ENCODE measurements around the gene RFLNA.

Gene RFLNA

DNA sequence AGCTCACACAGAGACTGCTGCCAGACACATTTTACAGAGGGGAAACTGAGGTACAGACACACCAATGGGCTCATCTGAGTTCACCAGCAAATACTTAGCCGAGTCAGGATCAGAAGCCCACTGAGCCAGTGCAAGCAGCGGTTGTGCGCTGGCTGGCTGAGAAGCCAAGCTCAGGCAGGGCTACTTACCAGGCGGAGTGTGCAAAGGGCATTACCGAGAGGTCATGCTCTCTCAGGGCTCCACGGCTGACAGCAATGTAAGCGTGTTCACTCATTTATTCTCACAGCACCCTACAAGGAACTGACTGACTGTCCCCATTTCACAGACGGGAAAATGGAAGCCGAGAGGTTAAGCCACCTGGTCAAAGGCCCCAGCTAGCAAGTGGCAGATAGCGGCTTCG is 63.7 kb downstream of the RFLNA start:
- no peaks in the 10 kb centered on the region for H3K9me3 ChIP-seq (ENCODE audit: low read length)
- H3K4me3 ChIP-seq (ENCODE audit: low read depth in 1 of 2, low read length in 2 of 2), result no peak overlapping the region
- peak overlapping the region; percentile 21 for H3K27ac ChIP-seq (ENCODE audit: low read depth, low read length)
- peaks cover 18% of the 10 kb centered on the region for H3K4me1 ChIP-seq (ENCODE audit: insufficient read depth, low read length)
- no peak overlapping the region for H3K9ac ChIP-seq (ENCODE audit: low read length)
- peaks cover 61% of the 10 kb centered on the region for H3K36me3 ChIP-seq (ENCODE audit: insufficient read depth, low read length)
- no peaks in the 10 kb centered on the region for H3K27me3 ChIP-seq (ENCODE audit: control insufficient read depth in 1 of 2, insufficient read depth in 2 of 2, low read length in 2 of 2)

DNA sequence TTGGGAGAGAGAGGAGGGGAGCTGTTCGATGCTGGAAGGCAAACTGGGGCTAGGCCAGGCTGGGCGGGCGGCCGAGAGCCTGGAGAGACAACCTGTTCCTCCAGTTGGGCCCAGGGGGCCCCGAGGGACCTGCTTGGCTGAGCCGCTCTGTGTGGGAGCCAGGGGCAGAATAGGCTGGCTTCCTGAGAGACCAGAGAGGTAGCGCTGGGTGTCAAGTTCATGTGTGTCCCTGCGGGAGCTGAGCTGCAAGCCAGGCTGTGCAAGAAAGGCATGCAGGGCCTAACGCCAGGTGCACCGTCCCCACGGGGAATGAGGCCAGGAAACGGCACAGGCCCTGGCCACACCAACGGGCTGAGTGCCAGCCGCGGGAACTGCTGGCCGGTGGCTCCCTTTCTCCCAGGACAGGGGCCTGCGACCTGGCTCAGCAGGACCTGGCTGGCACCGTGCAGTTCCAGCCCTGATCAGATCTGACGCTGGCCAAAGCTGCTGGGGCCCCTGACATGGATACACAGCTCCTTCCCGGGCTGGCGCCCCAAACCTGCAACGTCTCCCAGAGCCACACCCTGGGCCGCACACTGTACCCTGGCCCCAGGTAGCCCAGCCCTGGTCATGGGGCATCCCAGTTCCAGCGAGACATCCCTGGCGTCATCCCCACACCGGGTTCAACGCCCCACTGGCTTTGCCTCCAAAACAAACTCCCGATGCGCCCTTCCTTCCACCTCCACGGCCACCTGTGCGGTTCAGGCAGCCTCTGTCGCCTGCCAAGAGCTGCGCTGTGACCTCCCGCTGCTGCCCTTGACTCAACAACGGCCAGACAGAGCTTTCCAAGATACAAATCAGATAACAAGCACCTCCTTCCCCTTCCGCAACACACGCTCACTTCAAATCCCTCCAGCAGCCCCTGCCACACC is 65.0 kb downstream of the RFLNA start:
- Histone ChIP-seq H3K9ac (ENCODE audit: low read length) (peak overlapping the region; percentile 2), H3K36me3 (ENCODE audit: insufficient read depth, low read length) (peaks cover 53% of the 10 kb centered on the region), H3K27me3 (ENCODE audit: control insufficient read depth in 1 of 2, insufficient read depth in 2 of 2, low read length in 2 of 2) (no peaks in the 10 kb centered on the region), H3K9me3 (ENCODE audit: low read length) (no peaks in the 10 kb centered on the region), H3K27ac (ENCODE audit: low read depth, low read length) (peak overlapping the region; percentile 65), H3K4me1 (ENCODE audit: insufficient read depth, low read length) (peaks cover 21% of the 10 kb centered on the region), H3K4me3 (ENCODE audit: low read depth in 1 of 2, low read length in 2 of 2) (no peak overlapping the region)

DNA sequence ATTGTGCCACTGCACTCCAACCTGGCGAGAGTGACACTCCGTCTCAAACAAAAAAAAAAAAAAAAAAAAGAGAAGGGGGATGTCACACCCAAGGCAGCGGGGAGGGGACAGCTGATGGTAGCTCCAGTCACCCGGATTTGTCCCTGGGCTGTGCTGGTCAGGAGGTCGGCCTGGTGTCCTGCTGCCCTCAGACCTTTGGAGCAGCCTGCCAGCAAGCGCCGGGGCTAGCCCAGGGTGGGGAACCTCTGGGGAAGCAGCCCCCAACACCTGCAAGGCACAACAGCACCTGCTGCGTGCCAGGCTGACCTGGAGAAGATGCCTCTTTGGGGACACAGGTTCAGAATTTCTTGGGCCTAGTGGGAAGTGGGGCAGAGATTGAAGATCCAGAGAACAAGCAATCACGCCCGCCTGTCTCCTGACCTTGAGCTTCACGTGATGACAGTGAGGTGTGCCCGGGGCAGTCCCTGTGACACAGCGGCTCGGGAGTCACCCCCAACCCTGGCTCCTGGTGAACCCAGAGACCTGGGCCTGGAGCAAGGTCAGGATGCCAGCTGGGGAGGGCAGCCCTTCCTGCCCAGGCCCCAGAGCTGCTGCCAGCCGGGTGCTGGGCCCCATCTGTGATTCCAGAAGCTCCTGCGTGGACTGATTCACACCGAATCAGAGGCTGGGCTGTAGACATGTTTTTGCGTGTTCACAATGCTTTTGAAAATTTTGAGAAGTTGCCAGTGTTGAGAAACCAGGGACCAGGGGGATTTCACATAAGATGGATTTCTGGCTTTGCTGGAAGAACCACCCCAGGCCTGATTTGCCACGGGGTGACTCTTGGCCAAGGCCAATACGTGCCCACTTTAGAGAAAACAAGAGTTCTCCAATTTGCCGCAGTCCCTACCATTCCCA is 66.4 kb downstream of the RFLNA start:
- no peak overlapping the region for H3K9ac ChIP-seq (ENCODE audit: low read length)
- H3K4me1 ChIP-seq (ENCODE audit: insufficient read depth, low read length), result peaks cover 31% of the 10 kb centered on the region
- H3K27me3 ChIP-seq (ENCODE audit: control insufficient read depth in 1 of 2, insufficient read depth in 2 of 2, low read length in 2 of 2), result no peaks in the 10 kb centered on the region
- no peak overlapping the region for H3K4me3 ChIP-seq (ENCODE audit: low read depth in 1 of 2, low read length in 2 of 2)
- H3K9me3 ChIP-seq (ENCODE audit: low read length), result no peaks in the 10 kb centered on the region
- no peak overlapping the region for H3K27ac ChIP-seq (ENCODE audit: low read depth, low read length)
- H3K36me3 ChIP-seq (ENCODE audit: insufficient read depth, low read length), result peaks cover 39% of the 10 kb centered on the region

DNA sequence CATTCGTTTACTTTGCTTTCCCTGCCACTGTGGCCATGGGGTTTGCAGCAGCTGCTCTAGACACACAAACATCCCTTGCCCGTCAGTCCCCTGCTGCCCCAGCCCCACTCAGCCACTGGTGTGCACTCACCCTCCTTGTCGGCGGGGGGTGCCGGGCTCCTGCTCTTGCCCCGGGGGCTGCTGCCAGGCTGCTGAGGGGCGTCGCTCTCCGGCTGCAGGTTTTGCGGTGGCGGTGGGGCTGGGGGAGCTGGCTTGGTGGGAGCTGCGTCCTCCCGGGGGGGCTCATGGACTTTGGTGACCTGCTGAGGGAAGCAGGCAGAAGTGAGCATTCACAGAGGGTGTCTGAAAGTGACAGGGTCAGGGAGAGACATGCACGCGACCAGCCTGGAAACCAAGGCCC is 67.1 kb downstream of the RFLNA start:
- Histone ChIP-seq H3K27ac (ENCODE audit: low read depth, low read length) (no peak overlapping the region), H3K4me3 (ENCODE audit: low read depth in 1 of 2, low read length in 2 of 2) (no peak overlapping the region), H3K9me3 (ENCODE audit: low read length) (no peaks in the 10 kb centered on the region), H3K27me3 (ENCODE audit: control insufficient read depth in 1 of 2, insufficient read depth in 2 of 2, low read length in 2 of 2) (no peaks in the 10 kb centered on the region), H3K9ac (ENCODE audit: low read length) (no peak overlapping the region), H3K4me1 (ENCODE audit: insufficient read depth, low read length) (peaks cover 31% of the 10 kb centered on the region), H3K36me3 (ENCODE audit: insufficient read depth, low read length) (peaks cover 34% of the 10 kb centered on the region)

DNA sequence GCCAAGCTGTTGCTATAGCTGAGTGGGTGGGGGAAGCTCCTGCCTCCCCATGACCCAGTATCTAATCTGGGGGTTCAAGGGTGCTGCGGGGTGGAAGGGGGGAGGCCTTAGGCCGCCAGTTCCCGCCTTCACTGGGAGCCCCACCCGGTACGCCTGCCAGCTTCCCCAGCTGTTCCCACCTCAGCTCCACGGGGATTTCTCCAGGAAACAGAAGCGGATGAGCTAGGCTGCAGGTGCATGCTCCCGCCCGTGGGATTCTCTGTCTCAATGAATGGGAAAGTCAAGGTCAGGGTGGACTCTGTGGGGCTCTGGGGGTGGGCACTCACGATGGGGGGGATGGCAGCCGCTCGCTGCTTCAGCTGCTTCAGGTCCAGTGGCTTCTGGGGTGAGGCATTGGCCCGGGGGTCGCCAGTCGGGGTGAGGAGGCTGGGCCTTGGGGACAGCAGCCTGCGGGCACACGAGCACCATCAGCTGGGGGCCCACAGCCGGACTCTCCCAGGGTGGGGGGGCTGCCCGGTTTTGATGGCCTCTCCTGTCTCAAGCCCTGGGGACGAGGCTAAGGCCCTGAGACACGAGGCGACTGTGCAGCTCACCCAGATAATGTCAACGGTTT is 68.6 kb downstream of the RFLNA start:
- Histone ChIP-seq H3K9ac (ENCODE audit: low read length) (no peak overlapping the region), H3K27ac (ENCODE audit: low read depth, low read length) (no peak overlapping the region), H3K9me3 (ENCODE audit: low read length) (no peaks in the 10 kb centered on the region), H3K36me3 (ENCODE audit: insufficient read depth, low read length) (peaks cover 24% of the 10 kb centered on the region), H3K4me3 (ENCODE audit: low read depth in 1 of 2, low read length in 2 of 2) (no peak overlapping the region), H3K4me1 (ENCODE audit: insufficient read depth, low read length) (peaks cover 44% of the 10 kb centered on the region), H3K27me3 (ENCODE audit: control insufficient read depth in 1 of 2, insufficient read depth in 2 of 2, low read length in 2 of 2) (no peaks in the 10 kb centered on the region)

DNA sequence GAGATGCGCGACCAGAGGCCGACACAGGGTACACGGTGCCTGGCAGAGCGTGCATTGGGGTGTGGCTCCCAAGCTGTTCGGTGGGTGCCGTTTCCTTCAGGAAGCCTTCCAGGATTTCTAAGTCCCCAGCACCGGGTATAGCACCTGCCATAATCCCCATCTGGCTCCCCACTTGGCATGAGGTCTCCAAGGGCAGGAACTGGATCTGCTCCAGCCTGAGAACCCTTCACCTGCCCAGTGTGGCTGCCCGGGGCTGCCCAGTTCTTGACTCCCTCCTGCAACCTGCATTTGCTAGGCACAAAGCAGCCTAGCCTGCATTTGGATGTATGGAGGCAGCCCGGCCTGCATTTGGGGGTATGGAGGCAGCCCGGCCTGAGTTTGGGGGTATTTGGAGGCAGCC is 69.7 kb downstream of the RFLNA start:
- Histone ChIP-seq H3K9me3 (ENCODE audit: low read length) (no peaks in the 10 kb centered on the region), H3K4me3 (ENCODE audit: low read depth in 1 of 2, low read length in 2 of 2) (no peak overlapping the region), H3K27ac (ENCODE audit: low read depth, low read length) (no peak overlapping the region), H3K27me3 (ENCODE audit: control insufficient read depth in 1 of 2, insufficient read depth in 2 of 2, low read length in 2 of 2) (no peaks in the 10 kb centered on the region), H3K4me1 (ENCODE audit: insufficient read depth, low read length) (peaks cover 42% of the 10 kb centered on the region), H3K36me3 (ENCODE audit: insufficient read depth, low read length) (peaks cover 24% of the 10 kb centered on the region), H3K9ac (ENCODE audit: low read length) (no peak overlapping the region)
